GM23248 (cell line): Measurements from ENCODE around the gene ETFA.

ENCODE experiments used
- EZH2 ChIP-seq: fragments of 200-600 bp; sonication (generic); IDR thresholded peaks from 2 replicates; pipeline ENCODE4 v1.6.1; 2018; ENCODE audit warnings: antibody characterized with exemption, mild to moderate bottlenecking; ENCODE audit not compliant: insufficient read depth, poor library complexity, severe bottlenecking
- EZH2phosphoT487 ChIP-seq: fragments of 200-600 bp; sonication (generic); IDR thresholded peaks from 2 replicates; pipeline ENCODE4 v1.6.1; 2018; ENCODE audit warnings: antibody characterized with exemption, moderate library complexity, mild to moderate bottlenecking, low read depth; ENCODE audit not compliant: insufficient read depth

DNA sequence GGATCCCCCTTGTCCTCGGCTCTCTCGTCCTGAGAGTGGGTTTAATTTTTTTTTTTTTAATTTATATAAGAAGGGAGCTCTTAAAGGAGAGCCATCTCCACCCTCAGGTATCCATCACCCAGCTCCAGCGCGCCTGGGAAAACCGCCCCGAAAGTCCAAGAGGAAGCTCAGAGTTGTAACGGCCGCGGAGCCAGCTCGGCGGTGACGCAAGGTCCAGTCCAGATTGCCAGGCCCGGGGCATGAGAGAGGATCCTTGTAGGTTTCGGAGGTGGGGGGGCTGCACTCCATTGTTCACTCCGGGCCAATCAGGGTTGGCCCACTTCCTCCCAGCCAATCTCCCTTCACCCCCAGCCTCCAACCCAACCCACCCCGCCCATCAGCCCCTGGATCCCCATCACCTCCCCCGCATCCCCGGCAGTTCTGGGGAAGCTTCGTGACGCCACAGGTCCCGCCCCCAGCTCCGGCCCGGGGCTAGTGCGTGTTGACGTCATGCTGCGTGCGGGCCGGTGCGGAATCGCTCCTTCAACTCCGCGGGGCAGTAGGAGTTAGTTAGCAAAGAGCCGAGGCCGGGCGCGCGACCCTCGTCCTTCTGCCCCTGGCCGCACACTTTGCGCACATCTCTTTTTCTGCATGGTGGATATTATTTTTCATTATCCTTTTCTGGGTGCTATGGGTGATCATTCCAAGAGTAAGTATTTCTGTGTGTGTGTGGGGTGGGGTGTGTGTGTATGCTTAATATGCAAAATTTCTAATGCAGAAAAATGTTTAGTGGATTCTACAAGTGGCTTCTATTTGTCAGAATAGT lies 25.2 kb upstream of the ETFA start, which contains the start of gene ISL2:
- TF ChIP-seq EZH2 (no peak), EZH2phosphoT487 (no peak)
